GM13976 (cell line): ENCODE measurements around the gene ZNF655.
A peak's percentile ranks its signal among the peaks of the same experiment; 100 is the strongest.
"Not testable (repeated sequence)": the region's sequence is repeated elsewhere in the genome, so short reads cannot be mapped to it uniquely, and the experiment has no call there.

Experiments
- DNase-seq: peaks from one replicate; pipeline ENCODE4 v3.0.0; 2012; ENCODE audit warnings: low spot score
- in situ Hi-C: fragments of 300-500 bp; cut with MboI; formaldehyde crosslinking; loops from one replicate; pipeline ENCODE4 v1.12.0; 2022; ENCODE audit warnings: low sequenced_read_pairs, mixed read lengths, inconsistent platforms; ENCODE audit not compliant: unreplicated experiment
- TF ChIP-seq, protein P1 (sequence below): IDR thresholded peaks from 2 replicates; pipeline ENCODE4 v1.5.1; 2012; ENCODE audit warnings: borderline replicate concordance, mild to moderate bottlenecking; ENCODE audit not compliant: insufficient read depth; ENCODE audit errors: extremely low read depth, missing control alignments, control extremely low read depth

The ZNF655 gene

GRCh38 chr7:99573257-99573656 is 14.8 kb downstream of the ZNF655 start:
- in situ Hi-C loops: no loop called here
- TF ChIP-seq, protein P1, sequence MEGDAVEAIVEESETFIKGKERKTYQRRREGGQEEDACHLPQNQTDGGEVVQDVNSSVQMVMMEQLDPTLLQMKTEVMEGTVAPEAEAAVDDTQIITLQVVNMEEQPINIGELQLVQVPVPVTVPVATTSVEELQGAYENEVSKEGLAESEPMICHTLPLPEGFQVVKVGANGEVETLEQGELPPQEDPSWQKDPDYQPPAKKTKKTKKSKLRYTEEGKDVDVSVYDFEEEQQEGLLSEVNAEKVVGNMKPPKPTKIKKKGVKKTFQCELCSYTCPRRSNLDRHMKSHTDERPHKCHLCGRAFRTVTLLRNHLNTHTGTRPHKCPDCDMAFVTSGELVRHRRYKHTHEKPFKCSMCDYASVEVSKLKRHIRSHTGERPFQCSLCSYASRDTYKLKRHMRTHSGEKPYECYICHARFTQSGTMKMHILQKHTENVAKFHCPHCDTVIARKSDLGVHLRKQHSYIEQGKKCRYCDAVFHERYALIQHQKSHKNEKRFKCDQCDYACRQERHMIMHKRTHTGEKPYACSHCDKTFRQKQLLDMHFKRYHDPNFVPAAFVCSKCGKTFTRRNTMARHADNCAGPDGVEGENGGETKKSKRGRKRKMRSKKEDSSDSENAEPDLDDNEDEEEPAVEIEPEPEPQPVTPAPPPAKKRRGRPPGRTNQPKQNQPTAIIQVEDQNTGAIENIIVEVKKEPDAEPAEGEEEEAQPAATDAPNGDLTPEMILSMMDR: no peak
- DNase-seq: no peak

- TF ChIP-seq, protein P1: no peak
- in situ Hi-C loops: no loop called here
- DNase-seq: no peak
Measured at GRCh38 chr7:99576251-99576650, 17.8 kb downstream of the ZNF655 start.

GRCh38 chr7:99579281-99579955 is 21.0 kb downstream of the ZNF655 start:
- DNase-seq: no peak
- in situ Hi-C loops: no loop called here
- TF ChIP-seq, protein P1: no peak

- TF ChIP-seq, protein P1: peak; percentile 32
- peak; percentile 54 for DNase-seq
- in situ Hi-C loops: no loop called here
Measured at GRCh38 chr7:99579956-99580777, 21.7 kb downstream of the ZNF655 start.

DNA sequence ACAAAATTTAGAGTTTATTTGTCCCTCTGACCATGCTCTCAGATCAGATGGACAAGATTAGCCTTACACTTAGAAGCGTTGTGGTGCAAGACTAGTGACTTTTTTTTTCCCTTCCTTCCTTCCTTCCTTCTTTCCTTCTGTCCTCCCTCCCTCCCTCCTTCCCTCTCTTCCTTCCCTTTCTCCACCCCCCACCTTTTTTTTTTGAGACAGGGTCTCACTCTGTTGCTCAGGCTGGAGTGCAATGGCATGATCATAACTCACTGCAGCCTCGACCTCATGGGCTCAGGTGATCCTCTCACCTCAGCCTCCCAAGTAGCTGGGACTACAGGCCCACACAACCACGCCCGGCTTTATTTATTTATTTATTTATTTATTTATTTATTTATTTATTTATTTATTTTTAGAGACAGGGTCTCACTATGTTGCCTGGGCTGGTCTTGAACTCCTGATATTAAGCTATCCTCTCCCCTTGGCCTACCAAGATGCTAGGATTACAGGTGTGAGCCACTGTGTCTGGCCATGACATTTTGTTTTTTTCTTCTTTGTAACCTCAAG is 22.4 kb downstream of the ZNF655 start:
- in situ Hi-C loops: not testable (repeated sequence)

DNA sequence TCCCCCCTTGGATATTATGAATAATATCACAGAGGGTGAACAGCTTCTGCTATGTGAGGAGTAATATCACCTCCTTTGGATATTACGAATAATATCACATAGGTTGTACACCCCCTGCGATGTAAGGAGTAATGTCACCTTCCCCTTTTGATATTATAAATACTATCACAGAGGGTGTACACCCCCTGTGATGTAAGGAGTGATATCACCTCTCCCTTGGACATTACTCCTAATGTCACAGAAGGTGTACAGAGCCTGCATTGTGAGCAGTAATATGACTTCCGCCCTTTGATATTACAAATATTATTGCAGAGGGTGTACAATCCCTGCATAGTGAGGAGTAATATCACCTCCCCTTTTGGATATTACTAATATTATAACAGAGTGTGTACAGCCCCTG is 30.4 kb downstream of the ZNF655 start:
- no peak for DNase-seq
- TF ChIP-seq, protein P1: no peak
- in situ Hi-C loops: no loop called here

More for the DNA sequence above, 22.4 kb downstream of the ZNF655 start:
- DNase-seq: not testable (repeated sequence)
